SK-N-SH treated with all-trans-retinoic acid at 6 μM for 48 hours (cell line): Measurements from ENCODE around the gene HMCN2.

Source experiments
- ATAC-seq: fragments of 200-7000 bp; cut with Tn5 transposase; 3 replicates; pipeline ENCODE4 v1.9.1; 2020; ENCODE audit warnings: mild to moderate bottlenecking, moderate library complexity
- BACH2 ChIP-seq: fragments of 250-450 bp; sonication (Bioruptor Pico); IDR thresholded peaks from 2 replicates; pipeline ENCODE4 v1.9.0; 2021; ENCODE audit warnings: mild to moderate bottlenecking, borderline replicate concordance
- CREB5 ChIP-seq: fragments of 250-450 bp; sonication (Bioruptor Pico); IDR thresholded peaks from 2 replicates; pipeline ENCODE4 v1.5.1; 2020; ENCODE audit warnings: low read depth, mild to moderate bottlenecking, moderate library complexity
- ESRRG ChIP-seq: fragments of 250-450 bp; sonication (Bioruptor Pico); IDR thresholded peaks from 2 replicates; pipeline ENCODE4 v1.6.1; 2021; ENCODE audit warnings: mild to moderate bottlenecking
- GLIS3 ChIP-seq: fragments of 250-450 bp; sonication (Bioruptor Pico); IDR thresholded peaks from 2 replicates; pipeline ENCODE4 v1.5.0; 2020; ENCODE audit warnings: mild to moderate bottlenecking, moderate library complexity
- ISL1 ChIP-seq: fragments of 250-450 bp; sonication (Bioruptor Pico); IDR thresholded peaks from 2 replicates; pipeline ENCODE4 v2.1.2; 2022; ENCODE audit warnings: mild to moderate bottlenecking, moderate library complexity
- OSR1 ChIP-seq: fragments of 250-450 bp; sonication (Bioruptor Pico); IDR thresholded peaks from 2 replicates; pipeline ENCODE4 v1.8.0; 2022; ENCODE audit warnings: moderate library complexity, mild to moderate bottlenecking, inconsistent platforms
- PPARA ChIP-seq: fragments of 250-450 bp; sonication (Bioruptor Pico); IDR thresholded peaks from 2 replicates; pipeline ENCODE4 v1.5.0; 2020; ENCODE audit warnings: mild to moderate bottlenecking, borderline replicate concordance
- RARB ChIP-seq: fragments of 250-450 bp; sonication (Bioruptor Pico); IDR thresholded peaks from 2 replicates; pipeline ENCODE4 v1.8.0; 2021; ENCODE audit warnings: mild to moderate bottlenecking, moderate library complexity
- SNAI2 ChIP-seq: fragments of 250-450 bp; sonication (Bioruptor Pico); IDR thresholded peaks from 2 replicates; pipeline ENCODE4 v1.5.0; 2020; ENCODE audit warnings: mild to moderate bottlenecking, moderate library complexity
- TCF4 ChIP-seq: fragments of 250-450 bp; sonication (Bioruptor Pico); IDR thresholded peaks from 2 replicates; pipeline ENCODE4 v1.8.0; 2021; ENCODE audit warnings: mild to moderate bottlenecking, moderate library complexity, borderline replicate concordance
- TOX ChIP-seq: fragments of 250-450 bp; sonication (Bioruptor Pico); IDR thresholded peaks from 2 replicates; pipeline ENCODE4 v1.8.0; 2021; ENCODE audit warnings: mild to moderate bottlenecking, moderate library complexity, borderline replicate concordance
- ZFP3 ChIP-seq: fragments of 250-450 bp; sonication (Bioruptor Pico); IDR thresholded peaks from 2 replicates; pipeline ENCODE4 v1.5.0; 2020; ENCODE audit warnings: mild to moderate bottlenecking, moderate library complexity
- ZFP30 ChIP-seq: fragments of 450-650 bp; formaldehyde crosslinking; IDR thresholded peaks from 2 replicates; pipeline ENCODE4 v1.5.0; 2022; ENCODE audit warnings: mild to moderate bottlenecking, moderate library complexity
- ZNF565 ChIP-seq: fragments of 450-650 bp; formaldehyde crosslinking; conservative IDR thresholded peaks from 2 replicates; pipeline ENCODE4 v1.5.0; 2020; ENCODE audit warnings: low read depth, mild to moderate bottlenecking, moderate library complexity
- ZNF70 ChIP-seq: fragments of 450-650 bp; formaldehyde crosslinking; IDR thresholded peaks from 2 replicates; pipeline ENCODE4 v1.5.0; 2020; ENCODE audit warnings: mild to moderate bottlenecking, moderate library complexity
- ZNF8 ChIP-seq: fragments of 450-650 bp; formaldehyde crosslinking; IDR thresholded peaks from 2 replicates; pipeline ENCODE4 v1.5.0; 2020; ENCODE audit warnings: mild to moderate bottlenecking, moderate library complexity
- TF ChIP-seq, protein P1 (sequence below): fragments of 250-450 bp; sonication (Bioruptor Pico); IDR thresholded peaks from 2 replicates; pipeline ENCODE4 v1.5.0; 2020; ENCODE audit warnings: mild to moderate bottlenecking, moderate library complexity
- TF ChIP-seq, protein P2 (sequence below): fragments of 250-450 bp; sonication (Bioruptor Pico); IDR thresholded peaks from 2 replicates; pipeline ENCODE4 v1.5.1; 2021; ENCODE audit warnings: mild to moderate bottlenecking, moderate library complexity
- TF ChIP-seq, protein P3 (sequence below): fragments of 250-450 bp; sonication (Bioruptor Pico); IDR thresholded peaks from 2 replicates; pipeline ENCODE4 v1.8.0; 2020; ENCODE audit warnings: mild to moderate bottlenecking, moderate library complexity, borderline replicate concordance

The HMCN2 gene

GRCh38 chr9:130363755-130364404, 98.3 kb downstream of the HMCN2 start:
- TF ChIP-seq, protein P1, sequence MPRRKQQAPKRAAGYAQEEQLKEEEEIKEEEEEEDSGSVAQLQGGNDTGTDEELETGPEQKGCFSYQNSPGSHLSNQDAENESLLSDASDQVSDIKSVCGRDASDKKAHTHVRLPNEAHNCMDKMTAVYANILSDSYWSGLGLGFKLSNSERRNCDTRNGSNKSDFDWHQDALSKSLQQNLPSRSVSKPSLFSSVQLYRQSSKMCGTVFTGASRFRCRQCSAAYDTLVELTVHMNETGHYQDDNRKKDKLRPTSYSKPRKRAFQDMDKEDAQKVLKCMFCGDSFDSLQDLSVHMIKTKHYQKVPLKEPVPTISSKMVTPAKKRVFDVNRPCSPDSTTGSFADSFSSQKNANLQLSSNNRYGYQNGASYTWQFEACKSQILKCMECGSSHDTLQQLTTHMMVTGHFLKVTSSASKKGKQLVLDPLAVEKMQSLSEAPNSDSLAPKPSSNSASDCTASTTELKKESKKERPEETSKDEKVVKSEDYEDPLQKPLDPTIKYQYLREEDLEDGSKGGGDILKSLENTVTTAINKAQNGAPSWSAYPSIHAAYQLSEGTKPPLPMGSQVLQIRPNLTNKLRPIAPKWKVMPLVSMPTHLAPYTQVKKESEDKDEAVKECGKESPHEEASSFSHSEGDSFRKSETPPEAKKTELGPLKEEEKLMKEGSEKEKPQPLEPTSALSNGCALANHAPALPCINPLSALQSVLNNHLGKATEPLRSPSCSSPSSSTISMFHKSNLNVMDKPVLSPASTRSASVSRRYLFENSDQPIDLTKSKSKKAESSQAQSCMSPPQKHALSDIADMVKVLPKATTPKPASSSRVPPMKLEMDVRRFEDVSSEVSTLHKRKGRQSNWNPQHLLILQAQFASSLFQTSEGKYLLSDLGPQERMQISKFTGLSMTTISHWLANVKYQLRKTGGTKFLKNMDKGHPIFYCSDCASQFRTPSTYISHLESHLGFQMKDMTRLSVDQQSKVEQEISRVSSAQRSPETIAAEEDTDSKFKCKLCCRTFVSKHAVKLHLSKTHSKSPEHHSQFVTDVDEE (CRISPR knock-in tag), result no peak
- TF ChIP-seq GLIS3 (no peak), TCF4 (CRISPR knock-in tag) (no peak), OSR1 (no peak), PPARA (no peak)
- TF ChIP-seq, all 23 proteins: peak for 0
- no peak for ATAC-seq

DNA sequence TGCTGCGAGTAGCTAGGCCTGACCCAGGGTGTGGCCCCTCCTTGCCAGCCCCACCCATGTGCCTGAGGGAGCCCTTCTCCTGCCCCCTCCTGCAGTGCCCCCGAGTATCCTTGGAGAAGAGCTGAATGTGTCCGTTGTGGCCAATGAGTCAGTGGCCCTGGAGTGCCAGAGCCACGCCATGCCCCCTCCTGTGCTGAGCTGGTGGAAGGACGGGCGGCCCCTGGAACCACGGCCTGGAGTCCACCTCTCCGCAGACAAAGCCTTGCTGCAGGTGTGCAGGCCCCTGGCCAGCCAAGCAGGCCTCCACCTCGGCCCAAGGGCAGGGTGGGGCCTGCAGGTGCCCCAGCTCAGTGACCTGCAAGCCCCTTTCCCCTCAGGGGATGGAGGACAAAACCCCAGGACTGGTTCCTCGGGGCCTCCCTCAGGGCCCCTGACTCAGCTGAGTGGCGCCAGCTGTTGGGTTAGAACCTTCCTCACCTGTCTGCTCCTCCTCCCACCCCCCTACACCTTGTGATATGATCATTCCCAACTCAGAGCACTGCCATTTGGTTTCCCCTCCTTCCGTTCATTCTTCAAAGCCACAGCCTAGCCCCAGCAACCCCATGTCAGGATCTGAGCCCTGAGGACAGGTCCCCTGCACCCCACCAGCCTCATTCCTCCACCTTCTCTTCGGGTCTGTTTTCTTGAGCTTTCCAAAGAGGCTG, 99.2 kb downstream of the HMCN2 start:
- no peak for ATAC-seq
- TF ChIP-seq ZFP3 (CRISPR knock-in tag) (no peak), ZNF70 (CRISPR knock-in tag) (peak; percentile 96)

- no peak for TF ChIP-seq CREB5 (CRISPR knock-in tag)
- TF ChIP-seq, protein P1 (CRISPR knock-in tag), result no peak
- ATAC-seq, result no peak
Measured at GRCh38 chr9:130365323-130365721, 99.8 kb downstream of the HMCN2 start.

GRCh38 chr9:130366072-130366471, 100.5 kb downstream of the HMCN2 start:
- TF ChIP-seq ESRRG (CRISPR knock-in tag) (no peak), ZFP30 (CRISPR knock-in tag) (no peak), ISL1 (no peak), SNAI2 (CRISPR knock-in tag) (no peak), TOX (CRISPR knock-in tag) (no peak), ZNF70 (CRISPR knock-in tag) (no peak), ZNF565 (CRISPR knock-in tag) (no peak), BACH2 (no peak), RARB (no peak), ZNF8 (CRISPR knock-in tag) (no peak), GLIS3 (no peak), PPARA (no peak), OSR1 (no peak), ZFP3 (CRISPR knock-in tag) (no peak)
- TF ChIP-seq, protein P2, sequence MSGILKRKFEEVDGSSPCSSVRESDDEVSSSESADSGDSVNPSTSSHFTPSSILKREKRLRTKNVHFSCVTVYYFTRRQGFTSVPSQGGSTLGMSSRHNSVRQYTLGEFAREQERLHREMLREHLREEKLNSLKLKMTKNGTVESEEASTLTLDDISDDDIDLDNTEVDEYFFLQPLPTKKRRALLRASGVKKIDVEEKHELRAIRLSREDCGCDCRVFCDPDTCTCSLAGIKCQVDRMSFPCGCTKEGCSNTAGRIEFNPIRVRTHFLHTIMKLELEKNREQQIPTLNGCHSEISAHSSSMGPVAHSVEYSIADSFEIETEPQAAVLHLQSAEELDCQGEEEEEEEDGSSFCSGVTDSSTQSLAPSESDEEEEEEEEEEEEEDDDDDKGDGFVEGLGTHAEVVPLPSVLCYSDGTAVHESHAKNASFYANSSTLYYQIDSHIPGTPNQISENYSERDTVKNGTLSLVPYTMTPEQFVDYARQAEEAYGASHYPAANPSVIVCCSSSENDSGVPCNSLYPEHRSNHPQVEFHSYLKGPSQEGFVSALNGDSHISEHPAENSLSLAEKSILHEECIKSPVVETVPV (CRISPR knock-in tag), result no peak
- TF ChIP-seq, protein P1 (CRISPR knock-in tag), result no peak
- TF ChIP-seq, protein P3, sequence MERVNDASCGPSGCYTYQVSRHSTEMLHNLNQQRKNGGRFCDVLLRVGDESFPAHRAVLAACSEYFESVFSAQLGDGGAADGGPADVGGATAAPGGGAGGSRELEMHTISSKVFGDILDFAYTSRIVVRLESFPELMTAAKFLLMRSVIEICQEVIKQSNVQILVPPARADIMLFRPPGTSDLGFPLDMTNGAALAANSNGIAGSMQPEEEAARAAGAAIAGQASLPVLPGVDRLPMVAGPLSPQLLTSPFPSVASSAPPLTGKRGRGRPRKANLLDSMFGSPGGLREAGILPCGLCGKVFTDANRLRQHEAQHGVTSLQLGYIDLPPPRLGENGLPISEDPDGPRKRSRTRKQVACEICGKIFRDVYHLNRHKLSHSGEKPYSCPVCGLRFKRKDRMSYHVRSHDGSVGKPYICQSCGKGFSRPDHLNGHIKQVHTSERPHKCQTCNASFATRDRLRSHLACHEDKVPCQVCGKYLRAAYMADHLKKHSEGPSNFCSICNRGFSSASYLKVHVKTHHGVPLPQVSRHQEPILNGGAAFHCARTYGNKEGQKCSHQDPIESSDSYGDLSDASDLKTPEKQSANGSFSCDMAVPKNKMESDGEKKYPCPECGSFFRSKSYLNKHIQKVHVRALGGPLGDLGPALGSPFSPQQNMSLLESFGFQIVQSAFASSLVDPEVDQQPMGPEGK, result no peak
- no peak for ATAC-seq
